Measurements from ENCODE around the gene DXO.

Gene DXO

DNA sequence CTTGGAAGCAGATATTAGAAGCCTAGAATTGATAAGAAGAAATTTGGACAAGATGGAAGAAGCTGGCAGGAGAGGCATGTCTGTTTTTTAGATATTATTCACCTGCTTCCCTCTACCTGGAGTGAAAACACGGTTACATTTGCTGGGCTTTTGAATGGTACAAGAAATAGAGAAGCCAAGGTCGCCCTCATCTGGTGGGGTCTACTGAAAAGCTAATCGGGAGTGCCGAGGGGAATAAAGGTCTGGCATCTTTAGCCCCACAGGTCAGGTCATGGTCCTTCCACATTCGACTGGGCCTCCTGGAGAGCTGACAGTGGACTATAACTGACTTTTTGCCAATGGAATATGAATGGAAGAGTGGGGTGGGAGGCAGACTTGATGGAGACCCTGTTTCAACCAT is 49.0 kb downstream of the DXO start:
- DNase-seq: peak; percentile 31 to 57

DNA sequence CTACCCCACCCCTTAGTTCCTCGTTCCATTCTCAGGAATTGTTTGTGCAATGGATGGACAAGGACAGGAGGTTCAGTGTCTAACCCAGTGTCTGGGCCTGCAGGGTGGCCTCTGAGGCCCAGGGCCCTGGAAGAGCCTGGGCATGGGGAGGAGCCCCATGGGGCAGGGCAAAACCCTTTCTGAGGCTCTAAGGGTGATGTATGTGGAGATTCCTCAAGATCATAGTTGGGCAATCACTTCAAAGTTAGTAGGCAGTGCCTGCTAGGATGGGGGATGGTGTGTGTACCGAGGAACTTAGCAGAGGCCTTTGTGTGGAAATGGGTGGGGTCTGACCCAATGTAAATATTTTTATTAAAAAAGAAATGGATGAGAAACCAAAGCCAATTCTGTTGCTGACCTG is 51.1 kb downstream of the DXO start:
- DNase-seq: peak; percentile 24 to 35
